HEK293 (cell line): ENCODE results near the gene SRD5A1.

Experiments used
- CTCF ChIA-PET: fragments of 350-600 bp; formaldehyde crosslinking; extraction: SDS; loops from one replicate; lab custom pipeline; 2021; ENCODE audit warnings: antibody characterized with exemption; lab: Yijun Ruan, JAX
- POLR2A ChIA-PET: fragments of 300-600 bp; formaldehyde crosslinking; extraction: SDS; loops from one replicate; lab custom pipeline; 2020; ENCODE audit warnings: antibody characterized with exemption, inconsistent platforms; lab: Yijun Ruan, JAX
- H3K27ac ChIP-seq: fragments of 200-500 bp; sonication (Bioruptor generic); 2 replicates; pipeline ENCODE4 v1.5.1; 2014; ENCODE audit warnings: low read depth, low read length, control low read depth, inconsistent platforms; ENCODE audit errors: extremely low read depth
- H3K36me3 ChIP-seq, 2 experiments: fragments of 200-500 bp in 1 of 2; sonication (Bioruptor generic) in 1 of 2; 1 replicate in 1 of 2; 2 replicates in 1 of 2; pipeline ENCODE4 v1.5.1; 2014 to 2017; ENCODE audit warnings: inconsistent platforms in 2 of 2, low read length in 2 of 2; ENCODE audit not compliant: control insufficient read depth in 2 of 2, insufficient read depth in 1 of 2
- H3K4me1 ChIP-seq: fragments of 200-500 bp; sonication (Bioruptor generic); 2 replicates; pipeline ENCODE4 v1.5.1; 2014; ENCODE audit warnings: mild to moderate bottlenecking, low read length, inconsistent platforms; ENCODE audit not compliant: control insufficient read depth, insufficient read depth
- H3K4me3 ChIP-seq: 2 replicates; pipeline ENCODE4 v1.5.1; 2011; ENCODE audit warnings: low read depth, mild to moderate bottlenecking, control low read depth, low read length, moderate library complexity
- H3K9me3 ChIP-seq: fragments of 200-500 bp; sonication (Bioruptor generic); 2 replicates; pipeline ENCODE4 v1.5.1; 2014; ENCODE audit warnings: low read depth, low read length, inconsistent platforms; ENCODE audit not compliant: control insufficient read depth, insufficient read depth
- GLI2 ChIP-seq: fragments of 450-650 bp; formaldehyde crosslinking; IDR thresholded peaks from 2 replicates; pipeline ENCODE4; 2017; ENCODE audit warnings: missing biosample characterization, missing genetic modification characterization, low read depth, borderline replicate concordance
- KLF10 ChIP-seq: fragments of 450-650 bp; IDR thresholded peaks from 2 replicates; pipeline ENCODE4 v1.5.1; 2018; ENCODE audit warnings: missing biosample characterization, mild to moderate bottlenecking, missing genetic modification characterization
- KLF16 ChIP-seq: fragments of 450-650 bp; formaldehyde crosslinking; IDR thresholded peaks from 2 replicates; pipeline ENCODE4 v1.5.1; 2017; ENCODE audit warnings: missing biosample characterization, missing genetic modification characterization
- KLF7 ChIP-seq: fragments of 450-650 bp; formaldehyde crosslinking; IDR thresholded peaks from 2 replicates; pipeline ENCODE4 v1.5.1; 2016; ENCODE audit warnings: missing biosample characterization, missing genetic modification characterization, borderline replicate concordance
- KLF8 ChIP-seq: fragments of 450-650 bp; formaldehyde crosslinking; IDR thresholded peaks from 2 replicates; pipeline ENCODE4 v1.5.1; 2016; ENCODE audit warnings: missing biosample characterization, missing genetic modification characterization
- KLF9 ChIP-seq: fragments of 450-650 bp; formaldehyde crosslinking; IDR thresholded peaks from 2 replicates; pipeline ENCODE4 v1.5.1; 2016; ENCODE audit warnings: missing biosample characterization, missing genetic modification characterization, low read depth
- YY1 ChIP-seq: fragments of 450-650 bp; formaldehyde crosslinking; IDR thresholded peaks from 2 replicates; pipeline ENCODE4 v1.5.1; 2018; ENCODE audit warnings: missing biosample characterization, missing genetic modification characterization
- ZNF132 ChIP-seq: fragments of 450-650 bp; formaldehyde crosslinking; IDR thresholded peaks from 2 replicates; pipeline ENCODE4 v1.5.1; 2017; ENCODE audit warnings: missing biosample characterization, missing genetic modification characterization, borderline replicate concordance
- ZNF140 ChIP-seq: fragments of 450-650 bp; formaldehyde crosslinking; IDR thresholded peaks from 2 replicates; pipeline ENCODE4 v1.5.1; 2016; ENCODE audit warnings: missing biosample characterization, missing genetic modification characterization
- ZNF24 ChIP-seq: fragments of 450-650 bp; formaldehyde crosslinking; IDR thresholded peaks from 2 replicates; pipeline ENCODE4 v1.5.1; 2016; ENCODE audit warnings: missing biosample characterization, missing genetic modification characterization
- ZNF324 ChIP-seq: fragments of 450-650 bp; formaldehyde crosslinking; IDR thresholded peaks from 2 replicates; pipeline ENCODE4 v1.5.1; 2016; ENCODE audit warnings: missing biosample characterization, missing genetic modification characterization
- ZNF391 ChIP-seq: fragments of 450-650 bp; formaldehyde crosslinking; IDR thresholded peaks from 2 replicates; pipeline ENCODE4 v1.5.1; 2016; ENCODE audit warnings: low read depth, missing biosample characterization, missing genetic modification characterization, borderline replicate concordance
- ZNF561 ChIP-seq: fragments of 450-650 bp; IDR thresholded peaks from 2 replicates; pipeline ENCODE4 v1.5.1; 2018; ENCODE audit warnings: missing biosample characterization, missing genetic modification characterization, borderline replicate concordance
- ZNF629 ChIP-seq: fragments of 450-650 bp; formaldehyde crosslinking; IDR thresholded peaks from 2 replicates; pipeline ENCODE4 v1.5.1; 2017; ENCODE audit warnings: missing biosample characterization, missing genetic modification characterization
- ZNF670 ChIP-seq: fragments of 450-650 bp; formaldehyde crosslinking; IDR thresholded peaks from 2 replicates; pipeline ENCODE4 v1.5.1; 2016; ENCODE audit warnings: missing biosample characterization, missing genetic modification characterization, low read depth
- TF ChIP-seq, protein P1 (sequence below): fragments of 450-650 bp; formaldehyde crosslinking; IDR thresholded peaks from 2 replicates; pipeline ENCODE4 v1.5.1; 2016; ENCODE audit warnings: missing biosample characterization, missing genetic modification characterization, low read depth
- TF ChIP-seq, protein P2 (sequence below): fragments of 450-650 bp; formaldehyde crosslinking; IDR thresholded peaks from 2 replicates; pipeline ENCODE4 v1.5.1; 2016; ENCODE audit warnings: missing biosample characterization, missing genetic modification characterization
- TF ChIP-seq, protein P3 (sequence below): fragments of 450-650 bp; formaldehyde crosslinking; IDR thresholded peaks from 2 replicates; pipeline ENCODE4 v1.5.1; 2016; ENCODE audit warnings: missing biosample characterization, missing genetic modification characterization
- TF ChIP-seq, protein P4 (sequence below): IDR thresholded peaks from 2 replicates; pipeline ENCODE4 v1.6.1; 2011; ENCODE audit warnings: mild to moderate bottlenecking, low read depth, low read length, borderline replicate concordance
- TF ChIP-seq, protein P5 (sequence below): fragments of 450-650 bp; formaldehyde crosslinking; IDR thresholded peaks from 2 replicates; pipeline ENCODE4 v1.5.1; 2016; ENCODE audit warnings: missing biosample characterization, missing genetic modification characterization
- TF ChIP-seq, protein P6 (sequence below): sonication (generic); formaldehyde crosslinking; IDR thresholded peaks from 2 replicates; pipeline ENCODE4 v1.8.1; 2022; ENCODE audit warnings: mild to moderate bottlenecking, moderate library complexity, missing genetic modification reagents
- TF ChIP-seq, protein P7 (sequence below): fragments of 450-650 bp; formaldehyde crosslinking; IDR thresholded peaks from 2 replicates; pipeline ENCODE4 v1.5.1; 2016; ENCODE audit warnings: missing biosample characterization, missing genetic modification characterization

Gene SRD5A1, protein sequence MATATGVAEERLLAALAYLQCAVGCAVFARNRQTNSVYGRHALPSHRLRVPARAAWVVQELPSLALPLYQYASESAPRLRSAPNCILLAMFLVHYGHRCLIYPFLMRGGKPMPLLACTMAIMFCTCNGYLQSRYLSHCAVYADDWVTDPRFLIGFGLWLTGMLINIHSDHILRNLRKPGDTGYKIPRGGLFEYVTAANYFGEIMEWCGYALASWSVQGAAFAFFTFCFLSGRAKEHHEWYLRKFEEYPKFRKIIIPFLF

DNA sequence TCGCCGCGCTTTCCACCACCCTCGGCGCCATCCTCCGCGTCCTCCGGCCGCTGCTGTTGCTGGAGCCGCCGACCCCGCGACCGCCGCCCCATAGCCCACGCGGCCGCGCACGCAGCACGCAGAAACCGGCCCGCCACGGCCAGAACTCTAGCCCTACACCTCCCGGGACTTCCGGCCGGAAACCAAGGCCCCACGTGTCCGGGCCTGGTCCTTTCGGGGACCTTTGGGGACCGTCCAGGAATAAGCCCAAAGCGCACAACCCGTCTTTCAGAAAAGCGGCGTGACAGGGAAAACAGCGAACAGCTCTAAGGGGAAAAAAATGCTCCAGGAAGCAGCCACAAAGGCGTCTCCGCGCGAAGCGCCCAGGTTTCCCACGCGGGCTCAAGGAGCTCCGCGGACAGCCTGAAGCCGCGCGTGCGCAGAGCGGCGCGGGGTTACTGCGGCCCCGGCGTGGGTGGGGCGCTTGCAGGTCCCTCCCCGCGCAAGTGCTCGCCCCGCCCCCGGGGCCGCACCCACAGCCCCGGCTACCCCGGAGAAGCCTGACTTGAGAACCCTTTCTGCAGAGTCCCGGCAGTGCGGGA, at the start of gene SRD5A1, which contains the start of gene NSUN2:
Gene SRD5A1 (plus strand): TSS at position 553 of the 581 bp plus-strand sequence. CDS start 137 bp downstream, outside the sequence.
Gene NSUN2 (minus strand): TSS at position 157 of the 581 bp plus-strand sequence. CDS start 65 bp downstream, at position 92.
- H3K4me3 ChIP-seq = peak within 1 kb of the TSS; percentile 86
- H3K4me1 ChIP-seq = peaks cover 7% of the 10 kb centered on the region
- no peaks in the 10 kb centered on the region for H3K9me3 ChIP-seq
- peak within 1 kb of the TSS; percentile 87 for H3K27ac ChIP-seq
- ChIA-PET POLR2A (interaction anchor here (0.6 to 2.5 kb wide), 18 partner anchors 8 to 1236 kb away, joined by 3 to 13 read pairs (median 4); partner anchors contain the start of genes FASTKD3, ICE1, MED10 and MTRR), CTCF (interaction anchor here (1.0 to 2.6 kb wide), 2 partner anchors 15 to 112 kb away, joined by 3 to 15 read pairs; no protein-coding TSS in a partner anchor)
- H3K36me3 ChIP-seq = peaks cover 28 to 38% of the 10 kb centered on the region in 2 experiments
- TF ChIP-seq, protein P1, sequence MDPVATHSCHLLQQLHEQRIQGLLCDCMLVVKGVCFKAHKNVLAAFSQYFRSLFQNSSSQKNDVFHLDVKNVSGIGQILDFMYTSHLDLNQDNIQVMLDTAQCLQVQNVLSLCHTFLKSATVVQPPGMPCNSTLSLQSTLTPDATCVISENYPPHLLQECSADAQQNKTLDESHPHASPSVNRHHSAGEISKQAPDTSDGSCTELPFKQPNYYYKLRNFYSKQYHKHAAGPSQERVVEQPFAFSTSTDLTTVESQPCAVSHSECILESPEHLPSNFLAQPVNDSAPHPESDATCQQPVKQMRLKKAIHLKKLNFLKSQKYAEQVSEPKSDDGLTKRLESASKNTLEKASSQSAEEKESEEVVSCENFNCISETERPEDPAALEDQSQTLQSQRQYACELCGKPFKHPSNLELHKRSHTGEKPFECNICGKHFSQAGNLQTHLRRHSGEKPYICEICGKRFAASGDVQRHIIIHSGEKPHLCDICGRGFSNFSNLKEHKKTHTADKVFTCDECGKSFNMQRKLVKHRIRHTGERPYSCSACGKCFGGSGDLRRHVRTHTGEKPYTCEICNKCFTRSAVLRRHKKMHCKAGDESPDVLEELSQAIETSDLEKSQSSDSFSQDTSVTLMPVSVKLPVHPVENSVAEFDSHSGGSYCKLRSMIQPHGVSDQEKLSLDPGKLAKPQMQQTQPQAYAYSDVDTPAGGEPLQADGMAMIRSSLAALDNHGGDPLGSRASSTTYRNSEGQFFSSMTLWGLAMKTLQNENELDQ (tag by site-specific recombination) = no peak
- TF ChIP-seq ZNF132 (tag by site-specific recombination) (no peak), GLI2 (tag by site-specific recombination) (no peak), KLF8 (peak; percentile 85), ZNF670 (no peak), KLF9 (peak; percentile 88), KLF10 (tag by site-specific recombination) (peak; percentile 83), ZNF561 (tag by site-specific recombination) (peak; percentile 64), ZNF391 (tag by site-specific recombination) (peak; percentile 19; the same call in 1 of the 2 replicates), ZNF629 (tag by site-specific recombination) (peak; percentile 78), ZNF324 (tag by site-specific recombination) (peak; percentile 87; the same call in 1 of the 2 replicates), KLF16 (tag by site-specific recombination) (peak; percentile 44; the same call in 1 of the 2 replicates), ZNF140 (tag by site-specific recombination) (no peak), YY1 (tag by site-specific recombination) (peak; percentile 68), KLF7 (0 out of 2 replicates have a peak, but pooled peaks have one; percentile 21), ZNF24 (peak; percentile 49; the same call in 1 of the 2 replicates)
- TF ChIP-seq, protein P2, sequence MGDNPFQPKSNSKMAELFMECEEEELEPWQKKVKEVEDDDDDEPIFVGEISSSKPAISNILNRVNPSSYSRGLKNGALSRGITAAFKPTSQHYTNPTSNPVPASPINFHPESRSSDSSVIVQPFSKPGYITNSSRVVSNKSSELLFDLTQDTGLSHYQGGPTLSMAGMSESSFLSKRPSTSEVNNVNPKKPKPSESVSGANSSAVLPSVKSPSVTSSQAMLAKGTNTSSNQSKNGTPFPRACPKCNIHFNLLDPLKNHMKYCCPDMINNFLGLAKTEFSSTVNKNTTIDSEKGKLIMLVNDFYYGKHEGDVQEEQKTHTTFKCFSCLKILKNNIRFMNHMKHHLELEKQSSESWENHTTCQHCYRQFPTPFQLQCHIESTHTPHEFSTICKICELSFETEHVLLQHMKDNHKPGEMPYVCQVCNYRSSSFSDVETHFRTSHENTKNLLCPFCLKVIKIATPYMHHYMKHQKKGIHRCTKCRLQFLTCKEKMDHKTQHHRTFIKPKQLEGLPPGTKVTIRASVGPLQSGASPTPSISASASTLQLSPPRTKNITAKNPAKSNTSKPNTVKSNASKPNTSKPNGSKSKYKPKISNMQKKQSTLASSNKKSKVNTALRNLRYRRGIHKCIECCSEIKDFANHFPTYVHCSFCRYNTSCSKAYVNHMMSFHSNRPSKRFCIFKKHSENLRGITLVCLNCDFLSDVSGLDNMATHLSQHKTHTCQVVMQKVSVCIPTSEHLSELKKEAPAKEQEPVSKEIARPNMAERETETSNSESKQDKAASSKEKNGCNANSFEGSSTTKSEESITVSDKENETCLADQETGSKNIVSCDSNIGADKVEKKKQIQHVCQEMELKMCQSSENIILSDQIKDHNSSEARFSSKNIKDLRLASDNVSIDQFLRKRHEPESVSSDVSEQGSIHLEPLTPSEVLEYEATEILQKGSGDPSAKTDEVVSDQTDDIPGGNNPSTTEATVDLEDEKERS (tag by site-specific recombination) = no peak
- TF ChIP-seq, protein P3, sequence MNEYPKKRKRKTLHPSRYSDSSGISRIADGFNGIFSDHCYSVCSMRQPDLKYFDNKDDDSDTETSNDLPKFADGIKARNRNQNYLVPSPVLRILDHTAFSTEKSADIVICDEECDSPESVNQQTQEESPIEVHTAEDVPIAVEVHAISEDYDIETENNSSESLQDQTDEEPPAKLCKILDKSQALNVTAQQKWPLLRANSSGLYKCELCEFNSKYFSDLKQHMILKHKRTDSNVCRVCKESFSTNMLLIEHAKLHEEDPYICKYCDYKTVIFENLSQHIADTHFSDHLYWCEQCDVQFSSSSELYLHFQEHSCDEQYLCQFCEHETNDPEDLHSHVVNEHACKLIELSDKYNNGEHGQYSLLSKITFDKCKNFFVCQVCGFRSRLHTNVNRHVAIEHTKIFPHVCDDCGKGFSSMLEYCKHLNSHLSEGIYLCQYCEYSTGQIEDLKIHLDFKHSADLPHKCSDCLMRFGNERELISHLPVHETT (tag by site-specific recombination) = peak; percentile 95
- TF ChIP-seq, protein P4, sequence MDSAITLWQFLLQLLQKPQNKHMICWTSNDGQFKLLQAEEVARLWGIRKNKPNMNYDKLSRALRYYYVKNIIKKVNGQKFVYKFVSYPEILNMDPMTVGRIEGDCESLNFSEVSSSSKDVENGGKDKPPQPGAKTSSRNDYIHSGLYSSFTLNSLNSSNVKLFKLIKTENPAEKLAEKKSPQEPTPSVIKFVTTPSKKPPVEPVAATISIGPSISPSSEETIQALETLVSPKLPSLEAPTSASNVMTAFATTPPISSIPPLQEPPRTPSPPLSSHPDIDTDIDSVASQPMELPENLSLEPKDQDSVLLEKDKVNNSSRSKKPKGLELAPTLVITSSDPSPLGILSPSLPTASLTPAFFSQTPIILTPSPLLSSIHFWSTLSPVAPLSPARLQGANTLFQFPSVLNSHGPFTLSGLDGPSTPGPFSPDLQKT = peak; percentile 87; the same call in 1 of the 2 replicates
- TF ChIP-seq, protein P5, sequence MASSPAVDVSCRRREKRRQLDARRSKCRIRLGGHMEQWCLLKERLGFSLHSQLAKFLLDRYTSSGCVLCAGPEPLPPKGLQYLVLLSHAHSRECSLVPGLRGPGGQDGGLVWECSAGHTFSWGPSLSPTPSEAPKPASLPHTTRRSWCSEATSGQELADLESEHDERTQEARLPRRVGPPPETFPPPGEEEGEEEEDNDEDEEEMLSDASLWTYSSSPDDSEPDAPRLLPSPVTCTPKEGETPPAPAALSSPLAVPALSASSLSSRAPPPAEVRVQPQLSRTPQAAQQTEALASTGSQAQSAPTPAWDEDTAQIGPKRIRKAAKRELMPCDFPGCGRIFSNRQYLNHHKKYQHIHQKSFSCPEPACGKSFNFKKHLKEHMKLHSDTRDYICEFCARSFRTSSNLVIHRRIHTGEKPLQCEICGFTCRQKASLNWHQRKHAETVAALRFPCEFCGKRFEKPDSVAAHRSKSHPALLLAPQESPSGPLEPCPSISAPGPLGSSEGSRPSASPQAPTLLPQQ (tag by site-specific recombination) = peak; percentile 81; the same call in 1 of the 2 replicates
- TF ChIP-seq, protein P6, sequence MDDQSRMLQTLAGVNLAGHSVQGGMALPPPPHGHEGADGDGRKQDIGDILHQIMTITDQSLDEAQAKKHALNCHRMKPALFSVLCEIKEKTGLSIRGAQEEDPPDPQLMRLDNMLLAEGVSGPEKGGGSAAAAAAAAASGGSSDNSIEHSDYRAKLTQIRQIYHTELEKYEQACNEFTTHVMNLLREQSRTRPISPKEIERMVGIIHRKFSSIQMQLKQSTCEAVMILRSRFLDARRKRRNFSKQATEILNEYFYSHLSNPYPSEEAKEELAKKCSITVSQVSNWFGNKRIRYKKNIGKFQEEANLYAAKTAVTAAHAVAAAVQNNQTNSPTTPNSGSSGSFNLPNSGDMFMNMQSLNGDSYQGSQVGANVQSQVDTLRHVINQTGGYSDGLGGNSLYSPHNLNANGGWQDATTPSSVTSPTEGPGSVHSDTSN (CRISPR knock-in tag) = 0 out of 2 replicates have a peak, but pooled peaks have one; percentile 66
- TF ChIP-seq, protein P7, sequence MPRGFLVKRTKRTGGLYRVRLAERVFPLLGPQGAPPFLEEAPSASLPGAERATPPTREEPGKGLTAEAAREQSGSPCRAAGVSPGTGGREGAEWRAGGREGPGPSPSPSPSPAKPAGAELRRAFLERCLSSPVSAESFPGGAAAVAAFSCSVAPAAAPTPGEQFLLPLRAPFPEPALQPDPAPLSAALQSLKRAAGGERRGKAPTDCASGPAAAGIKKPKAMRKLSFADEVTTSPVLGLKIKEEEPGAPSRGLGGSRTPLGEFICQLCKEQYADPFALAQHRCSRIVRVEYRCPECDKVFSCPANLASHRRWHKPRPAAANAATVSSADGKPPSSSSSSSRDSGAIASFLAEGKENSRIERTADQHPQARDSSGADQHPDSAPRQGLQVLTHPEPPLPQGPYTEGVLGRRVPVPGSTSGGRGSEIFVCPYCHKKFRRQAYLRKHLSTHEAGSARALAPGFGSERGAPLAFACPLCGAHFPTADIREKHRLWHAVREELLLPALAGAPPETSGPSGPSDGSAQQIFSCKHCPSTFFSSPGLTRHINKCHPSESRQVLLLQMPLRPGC (tag by site-specific recombination) = peak; percentile 57; the same call in 1 of the 2 replicates
